ENCODE measurements around the gene KRT32.

DNA sequence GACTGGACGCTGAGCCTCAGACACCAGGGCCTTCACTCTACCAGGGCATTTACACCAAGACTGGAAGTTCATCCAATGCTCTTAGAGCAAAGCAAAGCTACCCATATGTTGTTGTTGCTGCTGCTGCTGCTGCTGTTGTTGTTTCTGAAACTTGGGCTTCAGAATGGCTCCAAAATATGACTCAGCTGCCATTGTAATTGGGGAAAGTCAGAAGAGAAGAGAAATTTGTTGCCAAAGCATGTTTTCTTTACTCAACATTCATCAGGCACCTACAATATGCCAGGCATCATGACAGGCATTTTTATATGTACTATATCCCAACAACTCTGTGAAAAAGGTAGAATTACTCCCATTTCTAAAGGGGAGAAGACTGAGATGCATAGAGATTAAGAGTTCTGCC is 11.9 kb downstream of the KRT32 start:
- no peak for TF ChIP-seq EZH2phosphoT487 (IDR thresholded peaks at IDR 0.05; ENCODE audit: borderline replicate concordance, low read length)
- TF ChIP-seq, protein P1, sequence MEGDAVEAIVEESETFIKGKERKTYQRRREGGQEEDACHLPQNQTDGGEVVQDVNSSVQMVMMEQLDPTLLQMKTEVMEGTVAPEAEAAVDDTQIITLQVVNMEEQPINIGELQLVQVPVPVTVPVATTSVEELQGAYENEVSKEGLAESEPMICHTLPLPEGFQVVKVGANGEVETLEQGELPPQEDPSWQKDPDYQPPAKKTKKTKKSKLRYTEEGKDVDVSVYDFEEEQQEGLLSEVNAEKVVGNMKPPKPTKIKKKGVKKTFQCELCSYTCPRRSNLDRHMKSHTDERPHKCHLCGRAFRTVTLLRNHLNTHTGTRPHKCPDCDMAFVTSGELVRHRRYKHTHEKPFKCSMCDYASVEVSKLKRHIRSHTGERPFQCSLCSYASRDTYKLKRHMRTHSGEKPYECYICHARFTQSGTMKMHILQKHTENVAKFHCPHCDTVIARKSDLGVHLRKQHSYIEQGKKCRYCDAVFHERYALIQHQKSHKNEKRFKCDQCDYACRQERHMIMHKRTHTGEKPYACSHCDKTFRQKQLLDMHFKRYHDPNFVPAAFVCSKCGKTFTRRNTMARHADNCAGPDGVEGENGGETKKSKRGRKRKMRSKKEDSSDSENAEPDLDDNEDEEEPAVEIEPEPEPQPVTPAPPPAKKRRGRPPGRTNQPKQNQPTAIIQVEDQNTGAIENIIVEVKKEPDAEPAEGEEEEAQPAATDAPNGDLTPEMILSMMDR (conservative IDR thresholded peaks at IDR 0.05; ENCODE audit: low read depth, low read length) = no peak
- no peak for TF ChIP-seq EZH2 (IDR thresholded peaks at IDR 0.05; ENCODE audit: low read length, unreplicated experiment)
